ENCODE results near the gene FUCA1.
"Not testable (repeated sequence)": the region's sequence is repeated elsewhere in the genome, so short reads cannot be mapped to it uniquely, and the experiment has no call there.

The FUCA1 gene

GRCh38 chr1:23895082-23895481 lies 27.0 kb upstream of the FUCA1 start:
- no peak for DNase-seq

GRCh38 chr1:23889074-23889473 lies 21.0 kb upstream of the FUCA1 start:
- DNase-seq, result no peak

GRCh38 chr1:23885222-23885621 lies 17.1 kb upstream of the FUCA1 start:
- no peak for DNase-seq

- DNase-seq, result no peak
These were observed 14.7 kb upstream of the FUCA1 start for GRCh38 chr1:23882746-23883145.

- DNase-seq, result no peak
These were observed 11.7 kb upstream of the FUCA1 start for GRCh38 chr1:23879809-23880208.

- DNase-seq, result no peak
These were observed 10.6 kb upstream of the FUCA1 start for GRCh38 chr1:23878668-23879067.

GRCh38 chr1:23875382-23875781 lies 7.3 kb upstream of the FUCA1 start:
- DNase-seq, result no peak

GRCh38 chr1:23872421-23872820 lies 4.3 kb upstream of the FUCA1 start:
- no peak for DNase-seq

- no peak for DNase-seq
These were observed 961 bp upstream of the FUCA1 start for GRCh38 chr1:23869051-23869450.

- DNase-seq, result peak; percentile 9
These were observed 497 bp upstream of the FUCA1 start for GRCh38 chr1:23868557-23869016.

- DNase-seq, result no peak
These were observed 572 bp downstream of the FUCA1 start for GRCh38 chr1:23867542-23867894.

- DNase-seq, result no peak
These were observed 2.6 kb downstream of the FUCA1 start for GRCh38 chr1:23865543-23865930.

GRCh38 chr1:23864801-23865542 lies 3.1 kb downstream of the FUCA1 start:
- DNase-seq, result no peak

GRCh38 chr1:23862640-23863039 lies 5.5 kb downstream of the FUCA1 start:
- DNase-seq, result no peak

GRCh38 chr1:23854568-23854967 lies 13.5 kb downstream of the FUCA1 start:
- no peak for DNase-seq

GRCh38 chr1:23853124-23853523 lies 15.0 kb downstream of the FUCA1 start:
- not testable (repeated sequence) for DNase-seq

GRCh38 chr1:23851406-23851805 lies 16.7 kb downstream of the FUCA1 start:
- DNase-seq, result not testable (repeated sequence)

GRCh38 chr1:23848673-23849616 lies 19.1 kb downstream of the FUCA1 start:
- no peak for DNase-seq

GRCh38 chr1:23847482-23848095 lies 20.5 kb downstream of the FUCA1 start:
- not testable (repeated sequence) for DNase-seq

GRCh38 chr1:23845163-23845562 lies 22.9 kb downstream of the FUCA1 start:
- no peak for DNase-seq

- no peak for DNase-seq
These were observed 24.4 kb downstream of the FUCA1 start for GRCh38 chr1:23843644-23844043.

GRCh38 chr1:23838401-23838866 lies 29.7 kb downstream of the FUCA1 start:
- DNase-seq, result peak; percentile 17

- DNase-seq, result no peak
These were observed 30.2 kb downstream of the FUCA1 start for GRCh38 chr1:23837908-23838307.
